GM20431 (cell line): ENCODE measurements around the gene SLIT3.

Experiments used
- in situ Hi-C: fragments of 300-500 bp; cut with MseI, MboI; formaldehyde crosslinking; loops from one replicate; pipeline ENCODE4 v1.15.0; 2020; ENCODE audit warnings: low sequenced_read_pairs; ENCODE audit not compliant: unreplicated experiment

Gene SLIT3

GRCh38 chr5:169299663-169300467, 1.1 kb downstream of the SLIT3 start:
- in situ Hi-C loops: no loop called here

GRCh38 chr5:169299191-169299662, 1.7 kb downstream of the SLIT3 start:
- in situ Hi-C loops: no loop called here

- in situ Hi-C loops: no loop called here
Measured at GRCh38 chr5:169298193-169298592, 2.7 kb downstream of the SLIT3 start.

DNA sequence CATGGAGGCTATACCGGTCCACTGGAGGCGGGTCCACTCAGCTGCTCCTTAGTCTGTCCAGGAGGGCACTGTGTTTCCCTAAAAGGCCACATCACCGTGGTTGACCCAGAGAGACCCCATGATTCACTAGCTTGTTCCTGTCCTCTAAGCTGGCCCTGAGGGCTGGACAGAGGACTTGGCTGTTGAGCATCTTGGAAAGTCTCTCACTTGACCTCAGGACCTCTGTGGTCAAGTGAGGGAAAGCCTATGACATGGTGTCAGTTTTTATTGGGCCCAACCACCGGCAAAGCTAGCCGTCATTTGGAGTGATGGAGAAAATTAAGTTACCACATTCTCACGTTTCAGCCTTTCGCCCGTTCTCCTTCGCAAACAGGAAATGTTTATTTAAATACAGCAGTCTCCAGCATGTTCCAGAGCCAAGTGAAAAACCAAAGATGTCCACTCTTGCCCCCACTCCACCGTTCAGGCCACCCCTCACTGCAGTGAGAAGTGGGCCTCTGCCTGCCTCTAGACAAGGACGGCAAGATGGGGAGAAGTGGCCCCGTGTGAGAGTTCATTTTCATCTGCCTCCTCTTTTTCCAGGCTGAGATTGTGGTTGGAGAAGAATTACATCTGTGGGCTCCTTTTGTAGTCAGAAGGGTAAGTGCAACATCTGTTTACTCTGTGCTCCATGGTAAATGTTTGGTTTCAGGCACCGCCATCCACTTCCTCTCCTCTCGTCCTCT, 4.4 kb downstream of the SLIT3 start:
- in situ Hi-C loops: no loop called here

DNA sequence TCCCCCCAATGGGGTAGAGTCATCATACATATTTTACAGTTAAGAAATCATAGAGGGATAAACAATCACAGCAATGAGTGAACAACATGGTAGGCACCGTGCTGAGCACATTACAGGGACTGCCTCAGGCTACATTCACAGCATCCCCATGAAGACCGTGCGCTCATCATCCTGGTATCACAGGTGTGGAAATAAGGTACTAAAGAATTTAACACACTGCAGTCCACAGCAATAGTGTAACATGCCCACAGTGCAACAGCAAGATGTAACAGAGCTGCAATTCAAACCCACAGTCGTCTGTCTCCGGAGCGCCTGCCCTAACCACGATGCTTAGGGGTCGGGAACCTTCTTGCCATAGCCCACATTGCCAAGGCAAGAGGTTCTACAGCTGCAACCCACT, 5.6 kb downstream of the SLIT3 start:
- in situ Hi-C loops: no loop called here

- in situ Hi-C loops: no loop called here
Measured at GRCh38 chr5:169294621-169295020, 6.3 kb downstream of the SLIT3 start.

- in situ Hi-C loops: no loop called here
Measured at GRCh38 chr5:169291877-169292276, 9.1 kb downstream of the SLIT3 start.

DNA sequence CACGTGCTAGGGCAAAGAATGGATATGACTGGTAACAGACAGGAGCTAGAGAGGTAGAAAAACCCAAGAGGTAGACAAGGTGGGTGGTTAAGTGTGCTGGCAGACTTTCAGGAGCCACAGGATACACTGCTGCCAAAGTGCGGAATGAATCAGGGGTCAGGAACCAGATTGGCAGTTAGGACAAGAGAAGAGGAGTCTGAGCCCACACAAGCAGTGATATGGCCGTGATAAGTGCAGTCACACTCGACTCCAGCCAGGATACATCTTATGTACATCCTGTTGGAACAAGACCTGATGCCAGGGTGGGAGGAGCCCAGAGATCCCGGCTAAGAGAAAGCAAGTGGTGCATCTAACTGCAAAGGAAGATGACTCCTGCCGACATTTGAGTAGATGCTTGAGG, 10.0 kb downstream of the SLIT3 start:
- in situ Hi-C loops: no loop called here

DNA sequence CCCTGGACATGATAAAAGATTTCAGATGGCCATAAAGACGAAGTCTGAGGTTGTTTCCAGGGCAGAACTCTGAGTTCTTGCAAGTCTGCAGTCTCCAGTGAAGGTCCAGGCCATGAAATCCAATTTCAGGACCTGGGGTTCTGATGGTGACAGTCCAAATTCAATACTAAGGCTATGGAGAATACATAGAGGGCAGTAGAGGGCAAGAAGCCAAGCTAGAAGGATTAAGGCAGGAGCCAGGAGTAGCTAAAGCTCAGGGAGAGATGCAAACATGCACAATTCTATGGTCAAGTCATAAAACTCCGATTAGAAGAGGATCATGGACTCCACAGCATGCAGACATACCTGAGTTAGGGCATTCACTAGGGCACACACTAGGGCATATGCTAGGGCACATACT, 11.4 kb downstream of the SLIT3 start:
- in situ Hi-C loops: no loop called here

GRCh38 chr5:169288066-169288930, 12.6 kb downstream of the SLIT3 start:
- in situ Hi-C loops: no loop called here

DNA sequence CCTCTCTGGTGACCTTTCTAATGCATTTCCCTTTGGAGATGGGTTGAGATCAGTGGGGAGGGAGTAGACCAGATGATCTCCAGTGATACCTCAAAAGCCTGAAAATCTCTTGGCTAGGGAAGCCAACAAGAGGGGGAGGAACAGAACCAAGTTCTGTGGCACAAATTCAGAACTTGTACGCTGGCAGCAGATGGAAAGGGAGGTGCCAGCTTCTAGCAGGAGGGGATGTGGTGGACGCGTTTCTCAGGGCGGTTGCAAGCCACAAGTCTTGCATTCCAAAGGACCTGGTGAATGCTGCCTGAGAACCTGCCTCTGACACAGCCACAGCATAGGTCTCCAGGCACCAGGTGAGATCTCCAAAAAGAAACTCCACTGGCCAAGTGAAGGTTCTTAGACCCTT, 13.4 kb downstream of the SLIT3 start:
- in situ Hi-C loops: no loop called here

DNA sequence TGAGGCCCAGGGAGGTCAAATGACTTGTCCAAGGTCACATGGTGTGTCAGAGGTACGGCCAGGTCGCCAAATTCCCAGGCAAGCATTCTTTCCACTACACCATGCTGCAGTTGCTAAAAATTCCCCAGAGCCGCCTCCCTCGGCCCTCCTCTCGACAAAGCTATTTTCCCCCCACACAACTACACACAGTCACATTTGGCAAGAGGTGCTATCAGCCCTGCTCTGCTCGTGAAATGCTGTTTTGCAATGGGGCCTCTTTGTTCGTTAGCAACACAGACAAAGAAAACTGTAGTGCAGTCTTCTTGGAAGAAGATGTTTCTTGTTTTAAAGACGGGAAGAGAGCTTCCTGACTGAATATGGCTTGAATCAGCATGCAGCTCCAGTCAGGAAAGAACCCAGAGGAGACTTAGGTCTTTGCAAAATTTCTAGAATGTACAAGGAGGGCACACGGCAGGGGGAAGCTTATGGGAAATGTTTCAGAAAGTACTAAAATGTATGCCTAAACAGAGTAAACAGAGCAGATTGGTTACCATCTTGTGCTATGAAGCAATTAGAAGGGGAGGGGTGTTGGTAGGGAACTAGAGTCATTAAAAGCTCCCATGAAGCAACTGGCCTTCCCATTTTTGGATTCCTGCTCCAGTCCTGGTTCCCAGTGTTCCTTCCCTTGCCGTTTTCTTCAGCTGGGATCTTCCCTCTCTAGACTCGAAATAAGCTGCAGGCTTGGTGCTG, 14.2 kb downstream of the SLIT3 start:
- in situ Hi-C loops: no loop called here

DNA sequence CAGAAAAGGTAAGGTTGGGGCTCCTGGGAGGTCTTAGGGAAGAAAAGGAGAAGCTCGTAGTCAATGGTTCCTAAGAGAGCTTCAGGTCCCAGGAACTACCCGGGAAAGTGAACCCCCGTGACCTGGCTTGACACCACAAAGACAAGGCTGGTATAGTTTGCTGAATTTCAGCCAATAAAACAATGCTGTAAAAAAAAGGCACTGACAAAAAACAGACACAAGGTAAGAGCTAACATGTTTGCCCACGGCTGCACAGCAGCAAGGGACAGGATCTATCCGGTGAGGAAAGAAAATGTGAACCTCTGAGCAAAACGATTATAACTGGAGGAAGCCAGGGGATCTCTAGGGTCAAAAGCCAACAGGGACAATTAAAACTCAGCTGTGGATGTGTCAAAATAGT, 17.1 kb downstream of the SLIT3 start:
- in situ Hi-C loops: no loop called here

- in situ Hi-C loops: no loop called here
Measured at GRCh38 chr5:169281625-169282024, 19.3 kb downstream of the SLIT3 start.

- in situ Hi-C loops: no loop called here
Measured at GRCh38 chr5:169280696-169281095, 20.2 kb downstream of the SLIT3 start.

GRCh38 chr5:169280286-169280685, 20.7 kb downstream of the SLIT3 start:
- in situ Hi-C loops: no loop called here

GRCh38 chr5:169279125-169279524, 21.8 kb downstream of the SLIT3 start:
- in situ Hi-C loops: no loop called here

DNA sequence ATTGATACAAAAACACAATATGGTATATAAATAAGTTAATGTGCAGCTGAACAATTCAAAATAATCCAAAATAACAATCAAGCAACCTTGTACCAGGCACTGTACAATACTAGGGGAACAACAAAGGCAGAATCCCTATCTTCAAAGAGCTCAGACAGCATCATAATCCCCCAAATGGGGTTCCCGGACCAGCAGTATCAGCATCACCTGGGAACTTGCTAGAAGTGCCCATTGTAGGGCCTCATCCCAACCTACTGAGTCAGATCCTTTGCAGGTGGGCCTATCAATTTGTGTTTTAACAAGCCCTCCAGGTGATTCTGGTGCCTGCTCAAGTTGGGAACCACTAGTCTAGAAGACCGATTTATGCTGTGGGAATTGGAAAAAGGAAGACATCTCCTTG, 27.1 kb downstream of the SLIT3 start:
- in situ Hi-C loops: no loop called here

- in situ Hi-C loops: no loop called here
Measured at GRCh38 chr5:169273451-169273850, 27.5 kb downstream of the SLIT3 start.
